CD14-positive monocyte (primary cell): Measurements from ENCODE around the gene NRSN2. TPM values are rescaled to one million over a fixed set of nuclear protein-coding genes. Genes with fewer than 3 reads are reported as not detected.

Experiments used
- DNase-seq, 3 donors: peaks; one replicate each; pipeline ENCODE4 v3.0.0-alpha.2; 2011 to 2022
- H2AFZ ChIP-seq: 2 replicates; pipeline ENCODE4 v1.6.0; 2012; ENCODE audit warnings: mild to moderate bottlenecking, low read depth, low read length, inconsistent platforms; ENCODE audit not compliant: insufficient read depth, poor library complexity, severe bottlenecking
- H3K27ac ChIP-seq, 2 donors: 1 replicate in 1 of 2; 2 replicates in 1 of 2; pipeline ENCODE4 v1.5.1; 2012 to 2013; ENCODE audit warnings: low read length in 2 of 2, control low read depth in 1 of 2, inconsistent platforms in 1 of 2, low read depth in 1 of 2, mild to moderate bottlenecking in 1 of 2
- H3K27me3 ChIP-seq, 2 donors: one replicate each; pipeline versions ENCODE4 v1.6.0 to v1.6.1; 2011 to 2013; ENCODE audit warnings: low read length in 2 of 2; ENCODE audit not compliant: control insufficient read depth in 2 of 2, insufficient read depth in 2 of 2
- H3K36me3 ChIP-seq, 2 donors: replicated peaks in 1 of 2; 1 replicate in 1 of 2; 2 replicates in 1 of 2; pipeline versions ENCODE4 v1.5.1 to v1.6.1; 2012 to 2013; ENCODE audit warnings: low read length in 2 of 2, control low read depth in 1 of 2, inconsistent platforms in 1 of 2, mild to moderate bottlenecking in 1 of 2; ENCODE audit not compliant: insufficient read depth in 2 of 2, control insufficient read depth in 1 of 2
- H3K4me1 ChIP-seq, 2 donors: 1 replicate in 1 of 2; 2 replicates in 1 of 2; pipeline versions ENCODE4 v1.5.1 to v1.6.1; 2012 to 2013; ENCODE audit warnings: low read length in 2 of 2, control low read depth in 1 of 2, inconsistent platforms in 1 of 2, mild to moderate bottlenecking in 1 of 2, moderate library complexity in 1 of 2; ENCODE audit not compliant: insufficient read depth in 2 of 2, control insufficient read depth in 1 of 2
- H3K4me2 ChIP-seq: replicated peaks from 2 replicates; pipeline ENCODE3; 2012; ENCODE audit warnings: low read length, moderate library complexity, mild to moderate bottlenecking; ENCODE audit not compliant: poor library complexity, severe bottlenecking; ENCODE audit errors: extremely low read depth
- H3K4me3 ChIP-seq, 3 experiments: fragments of 200-600 bp in 1 of 3; sonication (generic) in 1 of 3; replicated peaks in 1 of 3; 1 replicate in 2 of 3; 2 replicates in 1 of 3; pipeline ENCODE4 v1.5.1; 2011 to 2013; ENCODE audit warnings: low read length in 3 of 3, mild to moderate bottlenecking in 3 of 3, control low read depth in 2 of 3, low read depth in 2 of 3, inconsistent platforms in 1 of 3, moderate library complexity in 1 of 3
- H3K79me2 ChIP-seq: 2 replicates; pipeline ENCODE4 v1.6.0; 2012; ENCODE audit warnings: mild to moderate bottlenecking, control low read depth, inconsistent platforms, low read length, moderate library complexity; ENCODE audit not compliant: insufficient read depth
- H3K9ac ChIP-seq: 2 replicates; pipeline ENCODE4 v1.6.0; 2017; ENCODE audit warnings: low read length, mild to moderate bottlenecking; ENCODE audit not compliant: insufficient read depth, poor library complexity, severe bottlenecking
- H3K9me3 ChIP-seq, 2 donors: replicated peaks in 1 of 2; 1 replicate in 1 of 2; 2 replicates in 1 of 2; pipeline versions ENCODE4 v1.5.1 to v1.6.1; 2012 to 2013; ENCODE audit warnings: low read length in 2 of 2, control low read depth in 1 of 2; ENCODE audit not compliant: control insufficient read depth in 1 of 2, insufficient read depth in 1 of 2
- H4K20me1 ChIP-seq: 2 replicates; pipeline ENCODE4 v1.6.0; 2012; ENCODE audit warnings: mild to moderate bottlenecking, low read length, control low read depth, moderate library complexity; ENCODE audit not compliant: insufficient read depth
- H3K27ac Mint-ChIP-seq, 7 donors: one replicate each; pipeline ENCODE4 v1.8.0; 2020; ENCODE audit warnings: mild to moderate bottlenecking in 7 of 7, mixed read lengths in 7 of 7, moderate library complexity in 6 of 7, inconsistent platforms in 2 of 7
- H3K27me3 Mint-ChIP-seq, 3 donors: one replicate each; pipeline ENCODE4 v1.8.0; 2021 to 2022; ENCODE audit warnings: low read depth in 3 of 3, mild to moderate bottlenecking in 3 of 3, mixed read lengths in 3 of 3, moderate library complexity in 3 of 3, inconsistent platforms in 1 of 3
- H3K36me3 Mint-ChIP-seq, 2 donors: one replicate each; pipeline ENCODE4 v1.8.0; 2020; ENCODE audit warnings: mixed read lengths in 2 of 2, inconsistent platforms in 1 of 2, mild to moderate bottlenecking in 1 of 2
- H3K4me1 Mint-ChIP-seq: one replicate; pipeline ENCODE4 v1.8.0; 2020; ENCODE audit warnings: mild to moderate bottlenecking, mixed read lengths
- H3K4me3 Mint-ChIP-seq, 2 donors: one replicate each; pipeline ENCODE4 v1.8.0; 2020; ENCODE audit warnings: mild to moderate bottlenecking in 2 of 2, mixed read lengths in 2 of 2, moderate library complexity in 1 of 2
- H3K9me3 Mint-ChIP-seq, 7 donors: one replicate each; pipeline ENCODE4 v1.8.0; 2020 to 2022; ENCODE audit warnings: mixed read lengths in 7 of 7, mild to moderate bottlenecking in 6 of 7, moderate library complexity in 6 of 7, inconsistent platforms in 2 of 7
- WGBS: methylation state at CpG from one replicate; pipeline ENCODE4 v1.1.5; 2013; ENCODE audit warnings: missing lambda C conversion rate; ENCODE audit not compliant: insufficient coverage; 5-methylcytosine and 5-hydroxymethylcytosine counted together
- intact Hi-C, 2 donors: fragments of 100-400 bp; cut with micrococcal nuclease; formaldehyde crosslinking; loops; one replicate each; pipeline versions ENCODE4 v1.15.0 to v1.15.1; 2023
- polyA plus RNA-seq, 3 donors: library from polyadenylated mRNA; depleted of rRNA in 1 of 3; unstranded in 2 of 3; stranded (reverse) in 1 of 3; fragments of 300-500 nt in 2 of 3; fragments of >200 nt in 1 of 3; fragmentation: Illumina TruSeq in 2 of 3; gene quantifications; 1 replicate in 2 of 3; 2 replicates in 1 of 3; pipeline ENCODE4 v1.2.3, GENCODE V29; 2012 to 2021
- TF ChIP-seq, protein P1 (sequence below): fragments of 200-600 bp; IDR thresholded peaks from one replicate; pipeline ENCODE4 v1.8.0; 2022; ENCODE audit warnings: antibody characterized with exemption, mild to moderate bottlenecking

Gene NRSN2
- polyA plus RNA-seq, 3 donors: 0.09 to 0.73 (median 0.56) TPM

DNA sequence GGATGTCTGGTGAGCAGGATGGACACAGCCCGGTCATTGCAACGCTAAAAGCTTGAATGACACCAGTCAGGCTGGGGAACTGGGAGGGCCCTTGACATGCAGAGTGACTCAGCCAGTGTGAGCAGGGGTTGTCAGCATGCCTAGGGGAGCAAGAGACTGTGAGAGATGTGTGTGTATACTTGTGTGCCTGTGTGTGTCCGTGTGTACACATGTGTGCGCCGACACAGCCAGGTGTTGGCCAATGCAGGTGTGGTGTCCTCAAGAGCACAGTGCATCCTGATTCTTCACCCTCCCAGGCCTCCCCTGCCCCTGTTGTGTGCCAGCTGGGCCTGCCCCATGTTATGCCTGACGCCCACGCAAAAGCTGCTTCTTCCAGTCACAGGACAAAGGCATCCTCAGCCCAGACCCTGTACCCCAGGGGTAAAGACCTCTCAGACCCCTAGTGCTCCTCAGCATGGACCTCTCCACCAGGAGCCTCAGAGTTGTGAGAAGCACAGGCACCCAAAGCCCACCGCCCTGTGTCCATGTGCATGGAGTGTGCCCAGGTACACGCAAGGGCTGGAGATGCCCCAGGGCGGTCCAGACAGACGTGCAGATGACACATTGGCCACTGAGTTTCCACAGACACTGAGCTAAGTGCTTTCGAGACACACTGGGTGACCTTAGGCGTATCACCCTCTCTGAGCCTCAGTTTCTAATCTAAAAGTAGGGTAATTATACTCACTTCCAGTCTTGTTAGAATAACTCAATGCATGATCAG lies 16.6 kb downstream of the NRSN2 start:
- Histone ChIP-seq H3K27me3 (no peaks in the 10 kb centered on the region), H3K9ac (no peak overlapping the region), H4K20me1 (no peaks in the 10 kb centered on the region), H3K4me1 (peaks cover 17 to 19% of the 10 kb centered on the region in 2 donors), H3K4me2 (no peak overlapping the region), H3K36me3 (no peaks in the 10 kb centered on the region), H2AFZ (no peak overlapping the region), H3K4me3 (no peak overlapping the region), H3K27ac (no peak overlapping the region), H3K9me3 (no peaks in the 10 kb centered on the region), H3K79me2 (no peaks in the 10 kb centered on the region)
- H3K36me3 Mint-ChIP-seq: no peaks in the 10 kb centered on the region
- H3K27ac Mint-ChIP-seq: peak overlapping the region in 4 of 7 donors; percentile 48 to 82 (median 64)
- peaks cover 1 to 5% (median 3%) of the 10 kb centered on the region in 3 donors for H3K27me3 Mint-ChIP-seq
- H3K4me3 Mint-ChIP-seq: no peak overlapping the region
- peaks cover 0 to 4% (median 0%) of the 10 kb centered on the region in 7 donors for H3K9me3 Mint-ChIP-seq
- peak in 2 of 3 donors; percentile 32 to 63 for DNase-seq
- 85% methylated on average over 11 of the region's 13 CpGs for WGBS
- peaks cover 29% of the 10 kb centered on the region for H3K4me1 Mint-ChIP-seq
- intact Hi-C loops: no loop called here
- TF ChIP-seq, protein P1, sequence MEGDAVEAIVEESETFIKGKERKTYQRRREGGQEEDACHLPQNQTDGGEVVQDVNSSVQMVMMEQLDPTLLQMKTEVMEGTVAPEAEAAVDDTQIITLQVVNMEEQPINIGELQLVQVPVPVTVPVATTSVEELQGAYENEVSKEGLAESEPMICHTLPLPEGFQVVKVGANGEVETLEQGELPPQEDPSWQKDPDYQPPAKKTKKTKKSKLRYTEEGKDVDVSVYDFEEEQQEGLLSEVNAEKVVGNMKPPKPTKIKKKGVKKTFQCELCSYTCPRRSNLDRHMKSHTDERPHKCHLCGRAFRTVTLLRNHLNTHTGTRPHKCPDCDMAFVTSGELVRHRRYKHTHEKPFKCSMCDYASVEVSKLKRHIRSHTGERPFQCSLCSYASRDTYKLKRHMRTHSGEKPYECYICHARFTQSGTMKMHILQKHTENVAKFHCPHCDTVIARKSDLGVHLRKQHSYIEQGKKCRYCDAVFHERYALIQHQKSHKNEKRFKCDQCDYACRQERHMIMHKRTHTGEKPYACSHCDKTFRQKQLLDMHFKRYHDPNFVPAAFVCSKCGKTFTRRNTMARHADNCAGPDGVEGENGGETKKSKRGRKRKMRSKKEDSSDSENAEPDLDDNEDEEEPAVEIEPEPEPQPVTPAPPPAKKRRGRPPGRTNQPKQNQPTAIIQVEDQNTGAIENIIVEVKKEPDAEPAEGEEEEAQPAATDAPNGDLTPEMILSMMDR: no peak

DNA sequence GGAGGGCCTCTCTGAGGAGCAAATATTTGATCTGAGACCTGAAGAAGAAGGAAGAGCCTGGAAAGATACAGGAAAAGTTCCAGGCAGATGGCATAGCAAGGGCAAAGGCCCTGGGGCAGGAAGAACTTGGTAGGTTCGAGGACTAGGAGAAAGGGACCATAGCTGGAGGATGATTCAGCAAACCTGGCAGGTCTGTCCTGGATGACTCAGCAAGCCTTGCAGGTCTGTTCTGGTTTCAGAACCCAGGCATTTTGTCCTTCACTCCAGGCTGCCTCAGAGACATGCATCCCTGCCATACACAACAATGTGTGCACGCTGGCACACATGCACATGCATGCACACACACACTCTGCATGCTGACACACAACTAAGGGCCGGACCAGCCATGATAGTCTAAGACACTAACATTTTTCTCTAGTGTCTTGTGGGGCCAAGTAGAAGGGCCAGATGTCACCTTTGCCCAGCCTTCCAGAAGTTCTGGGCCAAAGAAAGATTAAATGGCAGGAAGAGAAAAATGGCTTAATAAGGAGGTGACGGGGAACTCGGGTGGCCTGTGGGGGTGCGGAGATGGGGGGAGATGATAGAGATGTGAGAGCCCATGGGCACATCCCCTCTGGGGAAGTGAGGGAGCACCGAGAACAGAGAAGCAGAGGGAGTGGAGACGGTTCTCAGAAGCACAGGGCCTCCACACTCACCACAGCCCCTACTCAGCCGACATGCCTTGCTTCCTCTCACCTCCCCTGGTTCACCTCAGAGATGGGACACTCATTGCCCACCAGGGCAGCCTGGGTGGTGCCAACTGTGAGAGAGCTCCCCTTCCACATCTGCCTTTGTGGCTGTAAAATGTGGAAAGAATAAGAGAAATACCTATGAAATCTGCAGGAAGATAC lies 18.2 kb downstream of the NRSN2 start:
- no peak overlapping the region for H3K4me2 ChIP-seq
- H3K4me3 ChIP-seq: no peak overlapping the region
- no peaks in the 10 kb centered on the region for H4K20me1 ChIP-seq
- Mint-ChIP-seq H3K9me3 (no peaks in the 10 kb centered on the region), H3K4me1 (peaks cover 27% of the 10 kb centered on the region), H3K27me3 (peaks cover 1 to 5% (median 4%) of the 10 kb centered on the region in 3 donors), H3K4me3 (no peak overlapping the region), H3K36me3 (no peaks in the 10 kb centered on the region), H3K27ac (peak overlapping the region in 1 of 7 donors; percentile 30)
- H3K27ac ChIP-seq: no peak overlapping the region
- H2AFZ ChIP-seq: no peak overlapping the region
- H3K27me3 ChIP-seq: no peaks in the 10 kb centered on the region
- WGBS: 69% methylated on average over 3 of the region's 9 CpGs
- no peaks in the 10 kb centered on the region for H3K79me2 ChIP-seq
- TF ChIP-seq, protein P1: no peak
- DNase-seq: no peak
- no peaks in the 10 kb centered on the region for H3K36me3 ChIP-seq
- intact Hi-C loops: no loop called here
- no peak overlapping the region for H3K9ac ChIP-seq
- peaks cover 17 to 22% of the 10 kb centered on the region in 2 donors for H3K4me1 ChIP-seq
- H3K9me3 ChIP-seq: no peaks in the 10 kb centered on the region
